ENCODE results near the gene ATG5.

The ATG5 gene

GRCh38 chr6:106325336-106326178, at the start of gene ATG5:
TSS of gene ATG5 (minus strand) at chr6:106325760. CDS start at chr6:106316208, 9,552 bp downstream.
- DNase-seq = peak; percentile 97 to 99

GRCh38 chr6:106373502-106374239, 48.1 kb upstream of the ATG5 start:
- DNase-seq = no peak

- no peak for DNase-seq
Observed at GRCh38 chr6:106372838-106373501, 47.4 kb upstream of the ATG5 start.

GRCh38 chr6:106370639-106371038, 45.1 kb upstream of the ATG5 start:
- DNase-seq = no peak

- DNase-seq = no peak
Observed at GRCh38 chr6:106369739-106370138, 44.2 kb upstream of the ATG5 start.

- DNase-seq = no peak
Observed at GRCh38 chr6:106363401-106364138, 38.0 kb upstream of the ATG5 start.

GRCh38 chr6:106360989-106361430, 35.5 kb upstream of the ATG5 start:
- DNase-seq = no peak

GRCh38 chr6:106360410-106360988, 34.9 kb upstream of the ATG5 start, which contains the start of gene CRYBG1:
TSS of gene CRYBG1 (plus strand) at chr6:106360717. CDS start at chr6:106360909, 192 bp downstream.
- DNase-seq = no peak

GRCh38 chr6:106359959-106360409, 34.4 kb upstream of the ATG5 start:
- DNase-seq = peak; percentile 73 to 89

GRCh38 chr6:106356378-106356777, 30.8 kb upstream of the ATG5 start:
- no peak for DNase-seq

GRCh38 chr6:106347219-106347618, 21.7 kb upstream of the ATG5 start:
- DNase-seq = no peak

GRCh38 chr6:106339334-106340029, 13.9 kb upstream of the ATG5 start:
- DNase-seq = peak; percentile 58 to 77

GRCh38 chr6:106334646-106335448, 9.3 kb upstream of the ATG5 start:
- DNase-seq = peak in 1 of 2 experiments; percentile 49

- DNase-seq = peak in 1 of 2 experiments; percentile 5
Observed at GRCh38 chr6:106324726-106325335, 729 bp downstream of the ATG5 start.

- DNase-seq = no peak
Observed at GRCh38 chr6:106321940-106322339, 3.6 kb downstream of the ATG5 start.

GRCh38 chr6:106318851-106319250, 6.7 kb downstream of the ATG5 start:
- DNase-seq = no peak

- DNase-seq = no peak
Observed at GRCh38 chr6:106318061-106318460, 7.5 kb downstream of the ATG5 start.

- no peak for DNase-seq
Observed at GRCh38 chr6:106316375-106316766, 9.2 kb downstream of the ATG5 start.

- DNase-seq = no peak
Observed at GRCh38 chr6:106315765-106316374, 9.7 kb downstream of the ATG5 start.

All from NCI-H524 (cell line).